BLaER1 treated with 17β-estradiol and CSF1 and Interleukin-3, amounts not matched to agents 10 nM and 100 nM (cell line): ENCODE results near the gene GNB1L.

ENCODE experiments used
- H3K27ac ChIP-seq, 11 experiments: shearing (Covaris generic); formaldehyde crosslinking; 2 replicates each; pipeline ENCODE4 v1.8.1; 2022
- H3K27me3 ChIP-seq, 11 experiments: shearing (Covaris generic); formaldehyde crosslinking; 2 replicates each; pipeline ENCODE4 v1.8.1; 2022
- H3K36me3 ChIP-seq, 11 experiments: shearing (Covaris generic); formaldehyde crosslinking; 2 replicates each; pipeline ENCODE4 v1.8.1; 2022
- H3K4me1 ChIP-seq, 10 experiments: shearing (Covaris generic); formaldehyde crosslinking; 2 replicates each; pipeline ENCODE4 v1.8.1; 2022
- H3K4me2 ChIP-seq, 11 experiments: shearing (Covaris generic); formaldehyde crosslinking; 2 replicates each; pipeline ENCODE4 v1.8.1; 2022
- H3K4me3 ChIP-seq, 10 experiments: shearing (Covaris generic); formaldehyde crosslinking; 2 replicates each; pipeline ENCODE4 v1.8.1; 2022
- H3K9ac ChIP-seq, 11 experiments: shearing (Covaris generic); formaldehyde crosslinking; 2 replicates each; pipeline ENCODE4 v1.8.1; 2022
- H3K9me3 ChIP-seq, 11 experiments: shearing (Covaris generic); formaldehyde crosslinking; replicated peaks in 1 of 11; 2 replicates each; pipeline ENCODE4 v1.8.1; 2022
- H4K20me1 ChIP-seq, 11 experiments: shearing (Covaris generic); formaldehyde crosslinking; 2 replicates each; pipeline ENCODE4 v1.8.1; 2022
- Cebpa-rat ChIP-seq, 11 experiments: shearing (Covaris generic); IDR thresholded peaks; 2 replicates each; pipeline ENCODE4 v1.8.1; 2022

Gene GNB1L

DNA sequence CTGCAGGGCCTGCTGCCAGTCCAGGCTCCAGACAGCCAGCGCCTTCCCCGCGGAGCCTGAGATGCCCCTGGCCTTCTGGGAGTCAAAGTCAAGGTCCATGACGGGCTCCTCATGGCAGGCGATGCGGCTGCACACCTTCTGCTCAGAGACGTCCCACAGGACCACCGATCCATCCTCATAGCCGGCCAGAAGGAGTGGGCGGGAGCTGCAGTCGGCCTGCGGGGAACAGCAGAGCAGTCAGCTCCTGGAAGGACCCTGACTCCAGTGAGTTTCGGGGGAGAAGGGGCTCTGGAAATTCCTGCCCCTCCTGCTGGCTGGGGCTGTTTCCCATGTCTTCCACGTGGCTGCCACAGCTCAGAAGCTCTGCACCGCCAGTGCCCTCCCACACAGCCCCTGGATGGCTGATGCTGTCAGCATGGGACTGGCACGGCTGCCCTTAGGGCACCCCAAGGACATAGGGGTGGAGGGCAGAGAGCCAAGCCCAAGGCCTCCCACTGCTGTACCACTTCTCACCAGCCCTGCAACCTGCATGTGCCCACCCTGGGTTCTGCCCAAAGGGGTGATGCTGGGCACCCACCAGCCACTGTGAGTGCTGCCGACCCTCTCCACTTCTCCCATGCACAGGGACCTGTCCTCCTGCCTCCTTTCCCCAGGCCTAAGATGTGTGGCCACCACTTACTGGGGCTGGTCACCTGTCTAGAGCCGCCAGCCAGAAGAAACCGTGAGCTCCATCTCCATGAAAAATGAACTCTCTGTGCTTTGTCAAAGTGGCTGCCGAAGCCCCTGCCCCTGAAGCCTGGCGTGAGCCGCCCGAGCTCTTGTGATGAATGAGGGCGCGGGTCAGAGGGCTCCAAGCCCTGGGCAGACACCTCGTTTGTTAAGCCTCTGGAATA, 52.4 kb downstream of the GNB1L start:
- Histone ChIP-seq H3K4me3 (no peak overlapping the region), H3K4me2 (no peak overlapping the region), H4K20me1 (peaks cover 0 to 26% (median 3%) of the 10 kb centered on the region in 11 experiments; a peak in 7 of 22 replicates), H3K4me1 (peaks cover 14 to 26% (median 24%) of the 10 kb centered on the region in 10 experiments), H3K27me3 (peaks cover 0 to 3% (median 0%) of the 10 kb centered on the region in 11 experiments; a peak in 1 of 22 replicates), H3K9me3 (no peaks in the 10 kb centered on the region), H3K27ac (no peak overlapping the region), H3K36me3 (peaks cover 0 to 31% (median 0%) of the 10 kb centered on the region in 11 experiments; a peak in 5 of 22 replicates), H3K9ac (no peak overlapping the region; a peak in 1 of 22 replicates)
- TF ChIP-seq Cebpa-rat (IDR thresholded peaks at IDR 0.05): no peak

DNA sequence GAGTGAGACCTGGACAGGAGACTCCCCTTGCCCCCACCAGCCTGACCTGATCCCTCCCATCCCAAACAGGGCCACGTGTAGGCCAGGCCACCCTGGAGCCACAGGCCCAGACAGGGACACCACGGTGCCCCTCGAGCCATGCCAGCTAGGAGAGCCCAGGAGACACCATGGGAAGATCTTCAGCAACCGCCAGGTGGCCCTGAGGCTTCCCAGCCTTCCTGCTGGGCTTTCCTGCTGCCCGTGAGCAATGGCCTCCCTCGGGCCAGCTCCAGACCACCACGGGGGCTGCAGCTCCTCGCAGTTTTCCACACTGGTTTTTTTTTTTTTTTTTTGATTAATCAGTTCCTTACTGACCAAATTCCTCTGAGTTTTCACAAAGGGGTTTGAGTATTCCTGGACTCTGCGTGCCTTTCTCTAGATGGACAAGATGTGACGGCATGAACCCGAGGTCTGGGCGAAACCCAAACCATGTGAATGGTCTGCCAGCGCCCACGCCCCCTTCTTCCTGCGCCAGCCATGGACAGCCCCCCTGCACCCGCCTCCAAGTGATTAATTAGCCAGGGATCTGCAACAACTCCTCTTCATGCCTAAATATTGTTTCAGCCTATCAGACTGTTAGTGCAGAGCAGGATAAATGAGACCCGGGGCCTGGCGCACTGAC, 53.2 kb downstream of the GNB1L start:
- Histone ChIP-seq H3K4me1 (peaks cover 7 to 19% (median 16%) of the 10 kb centered on the region in 10 experiments), H3K27me3 (no peaks in the 10 kb centered on the region), H3K36me3 (peaks cover 0 to 31% (median 0%) of the 10 kb centered on the region in 11 experiments; a peak in 5 of 22 replicates), H3K4me3 (no peak overlapping the region), H3K9ac (no peak overlapping the region; a peak in 1 of 22 replicates), H3K27ac (no peak overlapping the region), H3K9me3 (no peaks in the 10 kb centered on the region), H3K4me2 (no peak overlapping the region), H4K20me1 (peaks cover 0 to 22% (median 3%) of the 10 kb centered on the region in 11 experiments; a peak in 4 of 22 replicates)
- TF ChIP-seq Cebpa-rat (IDR thresholded peaks at IDR 0.05): no peak

DNA sequence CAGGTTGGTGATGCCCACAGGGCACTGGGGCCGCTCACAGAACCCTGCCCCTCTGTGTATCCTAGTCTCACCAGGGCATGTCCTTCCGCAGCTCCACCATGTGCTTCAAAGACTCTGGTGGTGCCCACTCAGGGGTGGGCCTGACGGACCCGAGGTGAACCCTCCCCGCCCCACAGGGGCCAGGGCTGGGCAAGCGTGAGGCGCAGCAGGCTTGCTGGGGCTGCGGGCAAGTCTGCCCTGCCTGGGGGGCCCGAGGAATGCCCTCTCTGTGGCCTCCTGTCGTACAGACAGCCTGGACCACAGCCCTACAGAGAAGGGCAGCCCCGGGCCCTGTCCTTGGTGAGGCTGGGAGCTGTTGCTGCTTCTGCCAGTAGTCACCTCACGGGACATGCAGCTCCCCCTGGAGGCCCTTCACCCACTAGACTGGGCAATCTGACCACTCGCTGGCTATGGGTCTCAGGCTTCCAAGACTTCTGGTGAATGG, 53.9 kb downstream of the GNB1L start:
- H3K36me3 ChIP-seq: peaks cover 0 to 31% (median 0%) of the 10 kb centered on the region in 11 experiments; a peak in 5 of 22 replicates
- no peak for TF ChIP-seq Cebpa-rat (IDR thresholded peaks at IDR 0.05)
- no peaks in the 10 kb centered on the region for H3K9me3 ChIP-seq
- no peak overlapping the region for H3K4me3 ChIP-seq
- no peak overlapping the region for H3K27ac ChIP-seq
- no peaks in the 10 kb centered on the region for H3K27me3 ChIP-seq
- no peak overlapping the region for H3K4me2 ChIP-seq
- peaks cover under 1 to 12% (median 9%) of the 10 kb centered on the region in 10 experiments; a peak in 18 of 20 replicates for H3K4me1 ChIP-seq
- H3K9ac ChIP-seq: no peak overlapping the region
- peaks cover 0 to 22% (median 0%) of the 10 kb centered on the region in 11 experiments; a peak in 4 of 22 replicates for H4K20me1 ChIP-seq

DNA sequence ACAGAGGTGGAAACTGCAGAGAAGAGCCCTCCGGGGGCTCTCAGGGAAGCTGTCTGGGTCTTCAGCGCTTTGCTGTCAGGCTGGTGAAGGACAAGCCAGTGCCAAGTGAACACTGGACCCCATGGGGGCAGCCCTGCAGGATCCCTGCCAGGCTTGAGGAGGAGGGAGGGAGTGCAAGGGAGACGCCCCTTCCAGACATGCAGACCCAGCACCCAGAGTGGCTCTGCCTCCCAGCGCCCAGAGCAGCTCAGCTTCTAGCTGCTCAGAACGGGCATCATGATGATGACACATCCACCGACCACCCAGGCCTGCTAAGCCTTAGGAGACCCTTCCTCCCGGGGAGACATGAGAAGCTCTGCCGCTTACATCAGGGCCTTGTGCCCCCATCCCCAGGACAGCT, 54.4 kb downstream of the GNB1L start:
- no peak overlapping the region for H3K4me2 ChIP-seq
- peaks cover 0 to 31% (median 0%) of the 10 kb centered on the region in 11 experiments; a peak in 5 of 22 replicates for H3K36me3 ChIP-seq
- no peak overlapping the region for H3K27ac ChIP-seq
- H3K9me3 ChIP-seq: no peaks in the 10 kb centered on the region
- H3K27me3 ChIP-seq: no peaks in the 10 kb centered on the region
- no peak for TF ChIP-seq Cebpa-rat (IDR thresholded peaks at IDR 0.05)
- H3K9ac ChIP-seq: no peak overlapping the region
- peaks cover 0 to 23% (median 0%) of the 10 kb centered on the region in 11 experiments; a peak in 3 of 22 replicates for H4K20me1 ChIP-seq
- peaks cover 0 to 7% (median 4%) of the 10 kb centered on the region in 10 experiments; a peak in 10 of 20 replicates for H3K4me1 ChIP-seq
- no peak overlapping the region for H3K4me3 ChIP-seq

DNA sequence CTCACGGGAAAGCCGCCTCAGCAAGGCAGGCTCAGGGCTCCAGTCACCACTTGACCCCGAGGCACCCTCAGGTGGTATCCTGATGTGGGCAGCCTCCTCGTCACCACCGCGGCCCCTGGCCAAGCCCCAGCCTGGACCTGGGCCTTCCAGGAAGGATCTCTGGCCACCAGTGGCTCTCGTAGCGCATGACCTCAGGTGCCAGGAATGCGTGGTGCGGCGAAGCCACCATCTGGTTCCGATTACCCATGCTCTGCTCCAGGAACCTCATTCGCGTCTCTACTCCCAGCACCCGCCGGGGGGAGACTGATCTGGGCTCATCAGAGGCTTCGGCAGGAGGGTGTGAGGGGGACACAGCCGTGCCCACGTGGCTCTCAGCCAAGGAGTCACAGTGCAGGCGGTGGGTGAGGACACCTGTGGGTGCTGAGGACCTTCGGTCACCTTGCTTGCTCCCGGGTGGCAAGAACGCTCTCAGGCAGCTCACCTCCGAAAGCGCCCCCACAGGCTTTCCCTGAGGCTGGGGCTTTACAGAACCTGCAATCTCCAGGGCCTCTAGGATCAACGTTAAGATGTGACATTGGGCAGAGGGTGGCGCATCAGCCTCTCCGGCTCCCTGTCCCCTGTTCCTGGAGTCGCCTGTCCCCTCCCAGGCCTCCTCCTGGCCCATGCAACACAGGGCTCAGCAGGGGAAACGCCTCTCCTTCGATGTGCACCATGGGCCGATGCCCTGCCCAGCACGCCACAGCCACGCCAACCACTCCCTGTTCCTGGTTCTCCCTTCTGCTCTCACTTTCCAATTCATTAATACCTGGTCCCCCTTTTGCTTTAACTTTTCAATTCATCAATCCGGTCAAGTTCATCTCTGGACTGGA, 55.1 kb downstream of the GNB1L start:
- H3K9ac ChIP-seq: no peak overlapping the region
- no peak for TF ChIP-seq Cebpa-rat (IDR thresholded peaks at IDR 0.05)
- no peaks in the 10 kb centered on the region for H3K4me1 ChIP-seq
- H3K4me2 ChIP-seq: no peak overlapping the region
- H4K20me1 ChIP-seq: peaks cover 0 to 23% (median 0%) of the 10 kb centered on the region in 11 experiments; a peak in 3 of 22 replicates
- no peaks in the 10 kb centered on the region for H3K27me3 ChIP-seq
- H3K36me3 ChIP-seq: peaks cover 0 to 29% (median 0%) of the 10 kb centered on the region in 11 experiments; a peak in 5 of 22 replicates
- H3K9me3 ChIP-seq: peaks cover 0 to under 1% (median 0%) of the 10 kb centered on the region in 11 experiments; a peak in 4 of 22 replicates
- H3K4me3 ChIP-seq: no peak overlapping the region
- no peak overlapping the region for H3K27ac ChIP-seq

DNA sequence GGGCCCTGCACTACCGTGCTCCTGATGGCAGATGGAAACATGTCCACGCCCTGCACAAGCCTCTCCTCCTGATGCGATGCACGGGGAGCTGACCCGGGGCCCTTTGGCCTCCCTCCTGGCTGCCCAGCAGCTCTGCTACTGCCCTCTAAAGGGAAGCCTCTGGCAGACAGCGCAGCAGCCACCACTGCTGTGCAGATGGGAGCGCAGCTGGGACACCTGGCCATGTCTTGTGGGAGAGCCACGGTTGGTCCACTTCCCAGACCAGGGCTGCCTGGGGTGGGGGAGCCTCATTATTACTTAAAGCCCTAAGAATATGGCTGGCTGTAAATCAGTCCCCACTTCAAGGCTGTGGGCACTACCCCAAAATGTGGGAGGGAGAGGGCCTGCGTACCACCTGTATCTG, 55.8 kb downstream of the GNB1L start:
- no peak overlapping the region for H3K4me2 ChIP-seq
- H3K9ac ChIP-seq: no peak overlapping the region
- no peak overlapping the region for H3K27ac ChIP-seq
- no peak for TF ChIP-seq Cebpa-rat (IDR thresholded peaks at IDR 0.05)
- H3K27me3 ChIP-seq: no peaks in the 10 kb centered on the region
- peaks cover 4 to 36% (median 6%) of the 10 kb centered on the region in 11 experiments; a peak in 12 of 22 replicates for H3K36me3 ChIP-seq
- peaks cover 4 to 7% (median 6%) of the 10 kb centered on the region in 11 experiments; a peak in 21 of 22 replicates for H3K9me3 ChIP-seq
- no peaks in the 10 kb centered on the region for H3K4me1 ChIP-seq
- no peak overlapping the region for H3K4me3 ChIP-seq
- H4K20me1 ChIP-seq: peaks cover 0 to 23% (median 0%) of the 10 kb centered on the region in 11 experiments; a peak in 2 of 22 replicates

DNA sequence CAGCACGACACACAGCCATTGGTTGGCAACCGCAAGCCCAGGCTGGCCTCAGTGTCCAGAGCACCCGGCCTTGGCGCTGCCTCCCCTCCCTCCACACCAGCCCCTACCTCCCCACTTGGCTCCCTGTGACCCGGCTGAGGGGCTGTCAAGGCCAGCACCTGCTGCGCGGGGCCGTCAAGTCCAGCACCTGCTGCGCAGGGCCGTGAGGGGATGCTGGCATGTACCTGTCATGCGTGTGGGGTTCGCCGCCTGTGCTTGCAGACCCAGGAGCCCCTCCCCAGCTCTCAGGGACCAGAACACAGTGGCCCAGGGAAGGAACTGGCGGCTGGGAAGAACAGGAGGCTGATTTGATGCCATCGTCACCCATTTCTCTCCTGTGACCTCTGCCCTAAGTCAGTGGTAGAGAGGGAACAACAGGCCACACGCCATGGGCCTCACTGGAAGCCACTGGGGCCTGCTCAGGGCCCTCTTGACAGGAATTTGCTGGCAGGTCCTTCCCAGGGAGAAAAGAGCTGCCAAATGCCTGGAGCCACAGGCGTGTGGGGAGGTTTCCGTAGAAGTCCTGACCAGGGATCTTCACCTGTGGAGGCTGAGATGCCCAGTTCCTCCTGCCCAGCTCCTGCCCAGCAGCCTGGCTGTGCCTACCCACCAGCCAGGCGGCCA, 56.5 kb downstream of the GNB1L start:
- Histone ChIP-seq H3K27me3 (no peaks in the 10 kb centered on the region), H3K36me3 (peaks cover 8 to 35% (median 14%) of the 10 kb centered on the region in 11 experiments; a peak in 14 of 22 replicates), H3K4me1 (no peaks in the 10 kb centered on the region; a peak in 2 of 20 replicates), H3K9ac (no peak overlapping the region), H3K27ac (no peak overlapping the region), H3K4me3 (no peak overlapping the region), H3K9me3 (peaks cover 12 to 14% (median 13%) of the 10 kb centered on the region in 11 experiments; a peak in 21 of 22 replicates), H4K20me1 (peaks cover 0 to 23% (median 0%) of the 10 kb centered on the region in 11 experiments; a peak in 2 of 22 replicates), H3K4me2 (no peak overlapping the region)
- no peak for TF ChIP-seq Cebpa-rat (IDR thresholded peaks at IDR 0.05)
